Adrenal gland (tissue), 5 donors: ENCODE data around the gene MDM2.

Source experiments
- CTCF ChIP-seq, 6 experiments: fragments of 450-650 bp in 4 of 6; fragments of 200-600 bp in 2 of 6; sonication (generic) in 1 of 6; IDR thresholded peaks; 1 replicate in 5 of 6; 2 replicates in 1 of 6; pipeline versions ENCODE4 v1.5.1 to v1.8.0; 2016 to 2021; ENCODE audit warnings: antibody characterized with exemption in 6 of 6, mild to moderate bottlenecking in 2 of 6, moderate library complexity in 1 of 6
- POLR2A ChIP-seq, 2 donors: fragments of 450-650 bp; IDR thresholded peaks; one replicate each; pipeline ENCODE4 v1.6.1; 2017; ENCODE audit warnings: antibody characterized with exemption in 2 of 2, mild to moderate bottlenecking in 2 of 2, moderate library complexity in 1 of 2
- donor health status: DM: no; HTN: no; CAD: no.

GRCh38 chr12:68773582-68773981, 34.4 kb upstream of the MDM2 start:
- no peak for TF ChIP-seq CTCF (IDR thresholded peaks at IDR 0.05)
- TF ChIP-seq POLR2A (IDR thresholded peaks at IDR 0.05), result no peak
